CD14-positive monocyte (primary cell): Measurements from ENCODE around the gene TMEM38A. TPM values are rescaled to one million over a fixed set of nuclear protein-coding genes. Genes with fewer than 3 reads are reported as not detected.
A peak's percentile ranks its signal among the peaks of the same experiment; 100 is the strongest.

ENCODE experiments used
- DNase-seq, 3 donors: peaks; one replicate each; pipeline ENCODE4 v3.0.0-alpha.2; 2011 to 2022
- H2AFZ ChIP-seq: 2 replicates; pipeline ENCODE4 v1.6.0; 2012; ENCODE audit warnings: mild to moderate bottlenecking, low read depth, low read length, inconsistent platforms; ENCODE audit not compliant: insufficient read depth, poor library complexity, severe bottlenecking
- H3K27ac ChIP-seq, 2 donors: 1 replicate in 1 of 2; 2 replicates in 1 of 2; pipeline ENCODE4 v1.5.1; 2012 to 2013; ENCODE audit warnings: low read length in 2 of 2, control low read depth in 1 of 2, inconsistent platforms in 1 of 2, low read depth in 1 of 2, mild to moderate bottlenecking in 1 of 2
- H3K27me3 ChIP-seq, 2 donors: one replicate each; pipeline versions ENCODE4 v1.6.0 to v1.6.1; 2011 to 2013; ENCODE audit warnings: low read length in 2 of 2; ENCODE audit not compliant: control insufficient read depth in 2 of 2, insufficient read depth in 2 of 2
- H3K36me3 ChIP-seq, 2 donors: replicated peaks in 1 of 2; 1 replicate in 1 of 2; 2 replicates in 1 of 2; pipeline versions ENCODE4 v1.5.1 to v1.6.1; 2012 to 2013; ENCODE audit warnings: low read length in 2 of 2, control low read depth in 1 of 2, inconsistent platforms in 1 of 2, mild to moderate bottlenecking in 1 of 2; ENCODE audit not compliant: insufficient read depth in 2 of 2, control insufficient read depth in 1 of 2
- H3K4me1 ChIP-seq, 2 donors: 1 replicate in 1 of 2; 2 replicates in 1 of 2; pipeline versions ENCODE4 v1.5.1 to v1.6.1; 2012 to 2013; ENCODE audit warnings: low read length in 2 of 2, control low read depth in 1 of 2, inconsistent platforms in 1 of 2, mild to moderate bottlenecking in 1 of 2, moderate library complexity in 1 of 2; ENCODE audit not compliant: insufficient read depth in 2 of 2, control insufficient read depth in 1 of 2
- H3K4me2 ChIP-seq: replicated peaks from 2 replicates; pipeline ENCODE3; 2012; ENCODE audit warnings: low read length, moderate library complexity, mild to moderate bottlenecking; ENCODE audit not compliant: poor library complexity, severe bottlenecking; ENCODE audit errors: extremely low read depth
- H3K4me3 ChIP-seq, 3 experiments: fragments of 200-600 bp in 1 of 3; sonication (generic) in 1 of 3; replicated peaks in 1 of 3; 1 replicate in 2 of 3; 2 replicates in 1 of 3; pipeline ENCODE4 v1.5.1; 2011 to 2013; ENCODE audit warnings: low read length in 3 of 3, mild to moderate bottlenecking in 3 of 3, control low read depth in 2 of 3, low read depth in 2 of 3, inconsistent platforms in 1 of 3, moderate library complexity in 1 of 3
- H3K79me2 ChIP-seq: 2 replicates; pipeline ENCODE4 v1.6.0; 2012; ENCODE audit warnings: mild to moderate bottlenecking, control low read depth, inconsistent platforms, low read length, moderate library complexity; ENCODE audit not compliant: insufficient read depth
- H3K9ac ChIP-seq: 2 replicates; pipeline ENCODE4 v1.6.0; 2017; ENCODE audit warnings: low read length, mild to moderate bottlenecking; ENCODE audit not compliant: insufficient read depth, poor library complexity, severe bottlenecking
- H3K9me3 ChIP-seq, 2 donors: replicated peaks in 1 of 2; 1 replicate in 1 of 2; 2 replicates in 1 of 2; pipeline versions ENCODE4 v1.5.1 to v1.6.1; 2012 to 2013; ENCODE audit warnings: low read length in 2 of 2, control low read depth in 1 of 2; ENCODE audit not compliant: control insufficient read depth in 1 of 2, insufficient read depth in 1 of 2
- H4K20me1 ChIP-seq: 2 replicates; pipeline ENCODE4 v1.6.0; 2012; ENCODE audit warnings: mild to moderate bottlenecking, low read length, control low read depth, moderate library complexity; ENCODE audit not compliant: insufficient read depth
- H3K27ac Mint-ChIP-seq, 7 donors: one replicate each; pipeline ENCODE4 v1.8.0; 2020; ENCODE audit warnings: mild to moderate bottlenecking in 7 of 7, mixed read lengths in 7 of 7, moderate library complexity in 6 of 7, inconsistent platforms in 2 of 7
- H3K27me3 Mint-ChIP-seq, 3 donors: one replicate each; pipeline ENCODE4 v1.8.0; 2021 to 2022; ENCODE audit warnings: low read depth in 3 of 3, mild to moderate bottlenecking in 3 of 3, mixed read lengths in 3 of 3, moderate library complexity in 3 of 3, inconsistent platforms in 1 of 3
- H3K36me3 Mint-ChIP-seq, 2 donors: one replicate each; pipeline ENCODE4 v1.8.0; 2020; ENCODE audit warnings: mixed read lengths in 2 of 2, inconsistent platforms in 1 of 2, mild to moderate bottlenecking in 1 of 2
- H3K4me1 Mint-ChIP-seq: one replicate; pipeline ENCODE4 v1.8.0; 2020; ENCODE audit warnings: mild to moderate bottlenecking, mixed read lengths
- H3K4me3 Mint-ChIP-seq, 2 donors: one replicate each; pipeline ENCODE4 v1.8.0; 2020; ENCODE audit warnings: mild to moderate bottlenecking in 2 of 2, mixed read lengths in 2 of 2, moderate library complexity in 1 of 2
- H3K9me3 Mint-ChIP-seq, 7 donors: one replicate each; pipeline ENCODE4 v1.8.0; 2020 to 2022; ENCODE audit warnings: mixed read lengths in 7 of 7, mild to moderate bottlenecking in 6 of 7, moderate library complexity in 6 of 7, inconsistent platforms in 2 of 7
- WGBS: methylation state at CpG from one replicate; pipeline ENCODE4 v1.1.5; 2013; ENCODE audit warnings: missing lambda C conversion rate; ENCODE audit not compliant: insufficient coverage; 5-methylcytosine and 5-hydroxymethylcytosine counted together
- intact Hi-C, 2 donors: fragments of 100-400 bp; cut with micrococcal nuclease; formaldehyde crosslinking; loops; one replicate each; pipeline versions ENCODE4 v1.15.0 to v1.15.1; 2023
- polyA plus RNA-seq, 3 donors: library from polyadenylated mRNA; depleted of rRNA in 1 of 3; unstranded in 2 of 3; stranded (reverse) in 1 of 3; fragments of 300-500 nt in 2 of 3; fragments of >200 nt in 1 of 3; fragmentation: Illumina TruSeq in 2 of 3; gene quantifications; 1 replicate in 2 of 3; 2 replicates in 1 of 3; pipeline ENCODE4 v1.2.3, GENCODE V29; 2012 to 2021
- TF ChIP-seq, protein P1 (sequence below): fragments of 200-600 bp; IDR thresholded peaks from one replicate; pipeline ENCODE4 v1.8.0; 2022; ENCODE audit warnings: antibody characterized with exemption, mild to moderate bottlenecking

Gene TMEM38A
- polyA plus RNA-seq, 3 donors, result 8.5 to 21.6 (median 10.6) TPM

DNA sequence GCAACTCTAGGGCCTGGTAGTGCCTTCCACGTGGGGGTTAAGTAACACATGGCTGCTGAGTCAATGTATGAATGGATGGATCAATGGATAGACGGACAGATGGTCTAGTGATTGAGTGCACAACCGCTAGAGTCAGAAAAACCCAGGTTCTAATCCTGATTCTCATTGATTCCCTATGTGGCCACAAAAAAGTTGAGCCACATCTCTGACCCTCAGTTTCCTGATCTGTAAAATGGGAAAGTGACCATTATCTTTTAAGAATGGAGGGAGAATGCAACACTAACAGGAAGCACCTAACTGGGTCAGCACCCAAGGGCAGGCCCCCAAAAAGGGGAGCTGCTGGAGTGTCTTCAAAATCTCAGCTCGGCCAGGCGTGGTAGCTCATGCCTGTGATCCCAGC lies 3.6 kb upstream of the TMEM38A start:
- Histone ChIP-seq H3K27ac (peak overlapping the region in 1 of 2 donors; percentile 37), H2AFZ (no peak overlapping the region), H4K20me1 (peaks cover 74% of the 10 kb centered on the region), H3K4me1 (peaks cover 22 to 37% of the 10 kb centered on the region in 2 donors), H3K4me3 (no peak overlapping the region), H3K9me3 (no peaks in the 10 kb centered on the region), H3K4me2 (no peak overlapping the region), H3K36me3 (peaks cover 51 to 65% of the 10 kb centered on the region in 2 donors), H3K79me2 (peaks cover 87% of the 10 kb centered on the region), H3K9ac (no peak overlapping the region), H3K27me3 (peaks cover 0 to 7% of the 10 kb centered on the region in 2 donors)
- H3K9me3 Mint-ChIP-seq, result peaks cover 0 to 3% (median 0%) of the 10 kb centered on the region in 7 donors
- peaks cover under 1 to 13% (median 11%) of the 10 kb centered on the region in 3 donors for H3K27me3 Mint-ChIP-seq
- H3K36me3 Mint-ChIP-seq, result peaks cover 56 to 62% of the 10 kb centered on the region in 2 donors
- intact Hi-C loops, result no loop called here
- TF ChIP-seq, protein P1, sequence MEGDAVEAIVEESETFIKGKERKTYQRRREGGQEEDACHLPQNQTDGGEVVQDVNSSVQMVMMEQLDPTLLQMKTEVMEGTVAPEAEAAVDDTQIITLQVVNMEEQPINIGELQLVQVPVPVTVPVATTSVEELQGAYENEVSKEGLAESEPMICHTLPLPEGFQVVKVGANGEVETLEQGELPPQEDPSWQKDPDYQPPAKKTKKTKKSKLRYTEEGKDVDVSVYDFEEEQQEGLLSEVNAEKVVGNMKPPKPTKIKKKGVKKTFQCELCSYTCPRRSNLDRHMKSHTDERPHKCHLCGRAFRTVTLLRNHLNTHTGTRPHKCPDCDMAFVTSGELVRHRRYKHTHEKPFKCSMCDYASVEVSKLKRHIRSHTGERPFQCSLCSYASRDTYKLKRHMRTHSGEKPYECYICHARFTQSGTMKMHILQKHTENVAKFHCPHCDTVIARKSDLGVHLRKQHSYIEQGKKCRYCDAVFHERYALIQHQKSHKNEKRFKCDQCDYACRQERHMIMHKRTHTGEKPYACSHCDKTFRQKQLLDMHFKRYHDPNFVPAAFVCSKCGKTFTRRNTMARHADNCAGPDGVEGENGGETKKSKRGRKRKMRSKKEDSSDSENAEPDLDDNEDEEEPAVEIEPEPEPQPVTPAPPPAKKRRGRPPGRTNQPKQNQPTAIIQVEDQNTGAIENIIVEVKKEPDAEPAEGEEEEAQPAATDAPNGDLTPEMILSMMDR, result no peak
- H3K4me3 Mint-ChIP-seq, result no peak overlapping the region
- 100% methylated on average over 2 of the region's 5 CpGs for WGBS
- H3K4me1 Mint-ChIP-seq, result peaks cover 32% of the 10 kb centered on the region
- no peak for DNase-seq
- peak overlapping the region in 2 of 7 donors; percentile 5 to 42 for H3K27ac Mint-ChIP-seq

DNA sequence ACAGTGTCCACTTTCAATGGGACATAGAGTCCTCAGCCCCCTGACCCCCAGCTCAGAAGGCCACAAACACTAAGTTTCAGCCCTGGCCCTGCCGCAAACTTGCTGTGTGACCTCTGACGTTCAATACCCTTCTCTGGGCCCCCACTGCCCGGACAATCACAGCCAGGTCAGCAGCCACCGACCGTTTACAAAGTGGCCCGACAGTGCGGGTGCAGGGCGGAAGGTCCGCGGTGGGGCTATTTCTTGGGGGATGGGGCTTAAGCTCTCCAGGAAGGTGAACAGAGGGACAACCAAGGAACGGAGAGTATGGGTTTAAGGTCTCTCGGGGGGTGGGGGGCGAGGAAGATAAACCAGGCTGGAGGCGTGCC lies 1.5 kb upstream of the TMEM38A start:
- Mint-ChIP-seq H3K4me1 (peaks cover 49% of the 10 kb centered on the region), H3K9me3 (peaks cover 0 to 3% (median 0%) of the 10 kb centered on the region in 7 donors), H3K27ac (peak overlapping the region; percentile 94 to 99 (median 98)), H3K4me3 (peak overlapping the region; percentile 96 to 97), H3K27me3 (peaks cover 5 to 20% (median 15%) of the 10 kb centered on the region in 3 donors), H3K36me3 (peaks cover 38 to 45% of the 10 kb centered on the region in 2 donors)
- peaks cover 0 to 7% of the 10 kb centered on the region in 2 donors for H3K27me3 ChIP-seq
- H3K36me3 ChIP-seq, result peaks cover 32 to 44% of the 10 kb centered on the region in 2 donors
- peak overlapping the region; percentile 79 to 86 for H3K27ac ChIP-seq
- peak overlapping the region; percentile 95 for H2AFZ ChIP-seq
- DNase-seq, result no peak
- intact Hi-C loops, result no loop called here
- WGBS, result 4% methylated on average over 14 of the region's 14 CpGs
- H3K9me3 ChIP-seq, result no peaks in the 10 kb centered on the region
- peak overlapping the region; percentile 100 for H3K4me2 ChIP-seq
- H3K4me1 ChIP-seq, result peaks cover 36 to 57% of the 10 kb centered on the region in 2 donors
- peak overlapping the region; percentile 81 to 92 (median 90) for H3K4me3 ChIP-seq
- H3K9ac ChIP-seq, result peak overlapping the region; percentile 73
- H3K79me2 ChIP-seq, result peaks cover 78% of the 10 kb centered on the region
- H4K20me1 ChIP-seq, result peaks cover 53% of the 10 kb centered on the region
- TF ChIP-seq, protein P1, result no peak
